ENCODE measurements around the gene HTR1A. TPM values are rescaled to one million over a fixed set of nuclear protein-coding genes. Genes with fewer than 3 reads are reported as not detected.

HTR1A gene
- total RNA-seq, 1 donor from 2014 or later = 1.1 TPM

GRCh38 chr5:63923914-63924313, 38.3 kb downstream of the HTR1A start:
- H3K36me3 Mint-ChIP-seq = no peaks in the 10 kb centered on the region
- no peak overlapping the region for H3K27ac Mint-ChIP-seq
- no peak for TF ChIP-seq CTCF (conservative IDR thresholded peaks at IDR 0.05)
- H3K4me3 Mint-ChIP-seq = no peak overlapping the region
- no peak for DNase-seq (ENCODE audit: extremely low spot score, unreplicated experiment)
- H3K9me3 Mint-ChIP-seq = no peaks in the 10 kb centered on the region
- H3K4me1 Mint-ChIP-seq (ENCODE audit: unreplicated experiment) = no peaks in the 10 kb centered on the region
- H3K27me3 Mint-ChIP-seq = peaks cover 3% of the 10 kb centered on the region

- no peak for TF ChIP-seq CTCF (conservative IDR thresholded peaks at IDR 0.05)
- Mint-ChIP-seq H3K4me3 (no peak overlapping the region), H3K36me3 (no peaks in the 10 kb centered on the region), H3K27me3 (peaks cover 3% of the 10 kb centered on the region), H3K27ac (no peak overlapping the region), H3K4me1 (ENCODE audit: unreplicated experiment) (no peaks in the 10 kb centered on the region), H3K9me3 (no peaks in the 10 kb centered on the region)
- no peak for DNase-seq (ENCODE audit: extremely low spot score, unreplicated experiment)
Observed at GRCh38 chr5:63919763-63920478, 42.3 kb downstream of the HTR1A start.

- Mint-ChIP-seq H3K27ac (no peak overlapping the region), H3K4me1 (ENCODE audit: unreplicated experiment) (no peaks in the 10 kb centered on the region), H3K36me3 (no peaks in the 10 kb centered on the region), H3K27me3 (peaks cover 3% of the 10 kb centered on the region), H3K9me3 (no peaks in the 10 kb centered on the region), H3K4me3 (no peak overlapping the region)
- no peak for TF ChIP-seq CTCF (conservative IDR thresholded peaks at IDR 0.05)
- no peak for DNase-seq (ENCODE audit: extremely low spot score, unreplicated experiment)
Observed at GRCh38 chr5:63916786-63917185, 45.5 kb downstream of the HTR1A start.

GRCh38 chr5:63911871-63912270, 50.4 kb downstream of the HTR1A start:
- H3K4me1 Mint-ChIP-seq (ENCODE audit: unreplicated experiment) = no peaks in the 10 kb centered on the region
- H3K4me3 Mint-ChIP-seq = no peak overlapping the region
- TF ChIP-seq CTCF (conservative IDR thresholded peaks at IDR 0.05) = no peak
- H3K27ac Mint-ChIP-seq = no peak overlapping the region
- no peaks in the 10 kb centered on the region for H3K27me3 Mint-ChIP-seq
- H3K9me3 Mint-ChIP-seq = no peaks in the 10 kb centered on the region
- no peak for DNase-seq (ENCODE audit: extremely low spot score, unreplicated experiment)
- H3K36me3 Mint-ChIP-seq = no peaks in the 10 kb centered on the region

Other genes with a start within 250 kb of the HTR1A start
- 3.9 and 4.0 TPM in 2 replicates for gene RNF180, start 203.4 kb upstream of the HTR1A start, total RNA-seq (ENCODE audit: low replicate concordance)

Data from type B pancreatic cell (in vitro differentiated cells).